SJCRH30 (cell line): Measurements from ENCODE around the gene TOR4A. TPM values are rescaled to one million over a fixed set of nuclear protein-coding genes. Genes with fewer than 3 reads are reported as not detected.
"Not testable (repeated sequence)": the region's sequence is repeated elsewhere in the genome, so short reads cannot be mapped to it uniquely, and the experiment has no call there.

Experiments used
- DNase-seq, 2 experiments: peaks; one replicate each; pipeline ENCODE4 v3.0.0-alpha.2; 2015 to 2020
- H3K27ac ChIP-seq: fragments of 250-450 bp; sonication (Bioruptor Pico); 2 replicates; pipeline ENCODE4 v1.5.1; 2020; ENCODE audit warnings: mild to moderate bottlenecking, moderate library complexity
- H3K27me3 ChIP-seq: fragments of 250-450 bp; sonication (Bioruptor Pico); 2 replicates; pipeline ENCODE4 v1.5.1; 2020; ENCODE audit warnings: mild to moderate bottlenecking, moderate library complexity
- H3K36me3 ChIP-seq: fragments of 250-450 bp; sonication (Bioruptor Pico); 2 replicates; pipeline ENCODE4 v1.5.1; 2020; ENCODE audit warnings: mild to moderate bottlenecking, moderate library complexity
- H3K4me1 ChIP-seq: fragments of 250-450 bp; sonication (Bioruptor Pico); 2 replicates; pipeline ENCODE4 v1.5.1; 2020; ENCODE audit warnings: mild to moderate bottlenecking, moderate library complexity
- H3K4me3 ChIP-seq: fragments of 250-450 bp; sonication (Bioruptor Pico); 2 replicates; pipeline ENCODE4 v1.5.1; 2020; ENCODE audit warnings: mild to moderate bottlenecking, moderate library complexity
- H3K9me3 ChIP-seq: fragments of 250-450 bp; sonication (Bioruptor Pico); replicated peaks from 2 replicates; pipeline ENCODE4 v1.5.1; 2020; ENCODE audit warnings: mild to moderate bottlenecking, moderate library complexity
- total RNA-seq: library from RNA; depleted of rRNA; stranded (reverse); fragments of >200 nt; shearing (Covaris generic); gene quantifications from 2 replicates; pipeline ENCODE4 v1.2.3, GENCODE V29; 2014

TOR4A gene
- total RNA-seq, 1 experiment from 2014 or later: 4.0 TPM

GRCh38 chr9:137234758-137235423 lies 42.6 kb upstream of the TOR4A start:
- Histone ChIP-seq H3K27me3 (peaks cover 8% of the 10 kb centered on the region; the same call in 1 of the 2 replicates), H3K36me3 (no peaks in the 10 kb centered on the region), H3K4me1 (peaks cover 35% of the 10 kb centered on the region), H3K27ac (no peak overlapping the region), H3K4me3 (no peak overlapping the region), H3K9me3 (no peaks in the 10 kb centered on the region)
- DNase-seq: no peak

- no peak for DNase-seq
- Histone ChIP-seq H3K27me3 (peaks cover 1% of the 10 kb centered on the region; the same call in 1 of the 2 replicates), H3K27ac (no peak overlapping the region), H3K9me3 (no peaks in the 10 kb centered on the region), H3K4me3 (no peak overlapping the region), H3K4me1 (peaks cover 35% of the 10 kb centered on the region), H3K36me3 (no peaks in the 10 kb centered on the region)
These were observed 41.9 kb upstream of the TOR4A start for GRCh38 chr9:137235424-137236237.

GRCh38 chr9:137236238-137236935 lies 41.1 kb upstream of the TOR4A start:
- peaks cover 35% of the 10 kb centered on the region for H3K4me1 ChIP-seq
- H3K9me3 ChIP-seq: no peaks in the 10 kb centered on the region
- no peak overlapping the region for H3K4me3 ChIP-seq
- no peaks in the 10 kb centered on the region; the same call in 1 of the 2 replicates for H3K27me3 ChIP-seq
- H3K27ac ChIP-seq: no peak overlapping the region; the same call in 1 of the 2 replicates
- H3K36me3 ChIP-seq: no peaks in the 10 kb centered on the region
- peak; percentile 92 to 96 for DNase-seq

GRCh38 chr9:137236936-137237421 lies 40.5 kb upstream of the TOR4A start:
- Histone ChIP-seq H3K27me3 (no peaks in the 10 kb centered on the region; the same call in 1 of the 2 replicates), H3K36me3 (peaks cover 4% of the 10 kb centered on the region), H3K27ac (peak overlapping the region; percentile 64), H3K4me1 (peaks cover 35% of the 10 kb centered on the region), H3K9me3 (no peaks in the 10 kb centered on the region), H3K4me3 (no peak overlapping the region)
- DNase-seq: peak; percentile 53 to 71

GRCh38 chr9:137237759-137238726 lies 39.5 kb upstream of the TOR4A start:
- H3K27ac ChIP-seq: peak overlapping the region; percentile 64
- peak; percentile 93 to 94 for DNase-seq

GRCh38 chr9:137239541-137240200 lies 37.9 kb upstream of the TOR4A start:
- DNase-seq, H3K9me3 ChIP-seq, H3K27me3 ChIP-seq: not testable (repeated sequence)
- H3K36me3 ChIP-seq: peaks cover 23% of the 10 kb centered on the region
- H3K4me3 ChIP-seq: peak overlapping the region; percentile 63
- peak overlapping the region; percentile 88 for H3K27ac ChIP-seq
- H3K4me1 ChIP-seq: peaks cover 41% of the 10 kb centered on the region

More at GRCh38 chr9:137237759-137238726, 39.5 kb upstream of the TOR4A start:
- Histone ChIP-seq H3K9me3 (no peaks in the 10 kb centered on the region), H3K4me1 (peaks cover 40% of the 10 kb centered on the region), H3K36me3 (peaks cover 15% of the 10 kb centered on the region), H3K4me3 (no peak overlapping the region), H3K27me3 (no peaks in the 10 kb centered on the region)

GRCh38 chr9:137240318-137240840 lies 37.1 kb upstream of the TOR4A start:
- Histone ChIP-seq H3K4me1 (peaks cover 41% of the 10 kb centered on the region), H3K27ac (peak overlapping the region; percentile 88), H3K9me3 (no peaks in the 10 kb centered on the region), H3K4me3 (peak overlapping the region; percentile 63), H3K36me3 (peaks cover 23% of the 10 kb centered on the region), H3K27me3 (no peaks in the 10 kb centered on the region)
- DNase-seq: peak; percentile 81 to 82

- Histone ChIP-seq H3K4me1 (peaks cover 38% of the 10 kb centered on the region), H3K9me3 (no peaks in the 10 kb centered on the region), H3K27me3 (no peaks in the 10 kb centered on the region), H3K36me3 (peaks cover 23% of the 10 kb centered on the region), H3K27ac (peak within 1 kb of the TSS; percentile 88), H3K4me3 (peak within 1 kb of the TSS; percentile 78)
- DNase-seq: peak; percentile 100
These were observed 36.6 kb upstream of the TOR4A start, which contains the start of gene TUBB4B for GRCh38 chr9:137240841-137241489. Gene TUBB4B (plus strand): TSS chr9:137241287. CDS start chr9:137241361, 74 bp downstream.

- no peak for DNase-seq
- Histone ChIP-seq H3K9me3 (no peaks in the 10 kb centered on the region), H3K4me1 (peaks cover 31% of the 10 kb centered on the region), H3K36me3 (peaks cover 23% of the 10 kb centered on the region), H3K27me3 (no peaks in the 10 kb centered on the region), H3K4me3 (peak overlapping the region; percentile 78), H3K27ac (peak overlapping the region; percentile 36; the same call in 1 of the 2 replicates)
These were observed 35.8 kb upstream of the TOR4A start for GRCh38 chr9:137241490-137242268.

GRCh38 chr9:137242269-137243203 lies 35.0 kb upstream of the TOR4A start:
- Histone ChIP-seq H3K4me1 (peaks cover 28% of the 10 kb centered on the region), H3K27ac (no peak overlapping the region), H3K4me3 (peak overlapping the region; percentile 78), H3K36me3 (peaks cover 23% of the 10 kb centered on the region), H3K27me3 (peaks cover under 1% of the 10 kb centered on the region; the same call in 1 of the 2 replicates), H3K9me3 (no peaks in the 10 kb centered on the region)
- DNase-seq: no peak

- not testable (repeated sequence) for H3K9me3 ChIP-seq, DNase-seq, H3K4me3 ChIP-seq, H3K27me3 ChIP-seq, H3K27ac ChIP-seq
- Histone ChIP-seq H3K36me3 (peaks cover 23% of the 10 kb centered on the region), H3K4me1 (peaks cover 21% of the 10 kb centered on the region)
These were observed 34.3 kb upstream of the TOR4A start for GRCh38 chr9:137243266-137243625.
